H1 (cell line): Measurements from ENCODE around the gene ZNF613. TPM values are rescaled to one million over a fixed set of nuclear protein-coding genes. Genes with fewer than 3 reads are reported as not detected.
A peak's percentile ranks its signal among the peaks of the same experiment; 100 is the strongest.

ENCODE experiments used
- CTCF ChIA-PET: fragments of 300-600 bp; sonication (Branson Sonifier 250); formaldehyde crosslinking; loops from one replicate; lab custom pipeline; 2021; ENCODE audit not compliant: partially characterized antibody; lab: Charles Lee
- POLR2A ChIA-PET: fragments of 300-600 bp; sonication (Branson Sonifier 250); formaldehyde crosslinking; loops from one replicate; lab custom pipeline; 2021; ENCODE audit warnings: inconsistent platforms; ENCODE audit not compliant: partially characterized antibody; lab: Charles Lee
- DNase-seq, 2 experiments: peaks; one replicate each; pipeline versions ENCODE4 v3.0.0 to v3.0.0-alpha.2; 2010 to 2022; ENCODE audit warnings: low spot score in 2 of 2, low read depth in 1 of 2, mixed read lengths in 1 of 2
- FAIRE-seq: peaks from 2 replicates; lab custom pipeline; 2011; peaks lifted over from hg19 to GRCh38; lab: Jason Lieb, UNC
- H2AFZ ChIP-seq: 2 replicates; pipeline ENCODE4 v1.8.1; 2012; ENCODE audit warnings: low read length, inconsistent platforms
- H2AK5ac ChIP-seq: 2 replicates; pipeline ENCODE4 v1.6.1; 2013; ENCODE audit warnings: low read depth, low read length
- H2BK120ac ChIP-seq: replicated peaks from 2 replicates; pipeline ENCODE3; 2013; ENCODE audit warnings: low read depth, low read length, inconsistent platforms
- H2BK12ac ChIP-seq: 2 replicates; pipeline ENCODE4 v1.6.1; 2013; ENCODE audit warnings: low read depth, low read length
- H2BK15ac ChIP-seq: 2 replicates; pipeline ENCODE4 v1.6.1; 2013; ENCODE audit warnings: low read length
- H2BK20ac ChIP-seq: 2 replicates; pipeline ENCODE4 v1.6.1; 2013; ENCODE audit warnings: low read length
- H2BK5ac ChIP-seq: 2 replicates; pipeline ENCODE4 v1.6.1; 2013; ENCODE audit warnings: low read depth, low read length
- H3K14ac ChIP-seq: 2 replicates; pipeline ENCODE4 v1.6.1; 2013; ENCODE audit warnings: inconsistent platforms; ENCODE audit not compliant: insufficient read length
- H3K18ac ChIP-seq: 2 replicates; pipeline ENCODE4 v1.6.1; 2013; ENCODE audit warnings: low read length; ENCODE audit errors: extremely low read depth
- H3K23ac ChIP-seq: 2 replicates; pipeline ENCODE4 v1.6.1; 2013; ENCODE audit warnings: inconsistent platforms; ENCODE audit not compliant: insufficient read length
- H3K23me2 ChIP-seq: 2 replicates; pipeline ENCODE4 v1.6.1; 2013; ENCODE audit warnings: low read depth, low read length
- H3K27ac ChIP-seq: 2 replicates; pipeline ENCODE4 v1.6.1; 2011; ENCODE audit warnings: low read depth, low read length, inconsistent platforms
- H3K27me3 ChIP-seq, 4 experiments: replicated peaks in 1 of 4; 1 replicate in 1 of 4; 2 replicates in 3 of 4; pipeline versions ENCODE4 v1.6.1 to v1.8.1; 2011 to 2013; ENCODE audit warnings: low read length in 3 of 4, mild to moderate bottlenecking in 3 of 4, inconsistent platforms in 2 of 4, mixed read lengths in 2 of 4, moderate library complexity in 1 of 4; ENCODE audit not compliant: control insufficient read depth in 3 of 4, insufficient read depth in 3 of 4; ENCODE audit errors: extremely low read depth in 1 of 4
- H3K36me3 ChIP-seq, 4 experiments: 2 replicates each; pipeline versions ENCODE4 v1.6.1 to v1.8.1; 2011 to 2013; ENCODE audit warnings: mild to moderate bottlenecking in 4 of 4, low read length in 3 of 4, moderate library complexity in 2 of 4, control low read depth in 1 of 4, inconsistent platforms in 1 of 4; ENCODE audit not compliant: insufficient read depth in 4 of 4, control insufficient read depth in 2 of 4
- H3K4ac ChIP-seq: replicated peaks from 2 replicates; pipeline ENCODE3; 2013; ENCODE audit warnings: low read length, low read depth, mixed read lengths, inconsistent platforms; ENCODE audit not compliant: insufficient read length
- H3K4me1 ChIP-seq, 4 experiments: replicated peaks in 1 of 4; 1 replicate in 1 of 4; 2 replicates in 3 of 4; pipeline versions ENCODE4 v1.6.1 to v1.8.1; 2011 to 2013; ENCODE audit warnings: low read length in 3 of 4, inconsistent platforms in 2 of 4, mixed read lengths in 1 of 4; ENCODE audit not compliant: insufficient read depth in 4 of 4, control insufficient read depth in 3 of 4
- H3K4me2 ChIP-seq, 2 experiments: 2 replicates each; pipeline versions ENCODE4 v1.6.1 to v1.8.1; 2011 to 2013; ENCODE audit warnings: low read depth in 2 of 2, low read length in 2 of 2, control low read depth in 1 of 2, inconsistent platforms in 1 of 2, mild to moderate bottlenecking in 1 of 2; ENCODE audit not compliant: insufficient read depth in 1 of 2
- H3K4me3 ChIP-seq, 4 experiments: fragments of 200-600, 300-600 bp in 1 of 4; sonication (generic), shearing (Covaris generic), sonication (Bioruptor Twin) in 1 of 4; 2 replicates each; pipeline versions ENCODE4 v1.5.1 to v1.8.1; 2011 to 2016; ENCODE audit warnings: low read length in 4 of 4, low read depth in 3 of 4, control low read depth in 2 of 4, inconsistent platforms in 2 of 4, mild to moderate bottlenecking in 2 of 4, mixed read lengths in 1 of 4, moderate library complexity in 1 of 4; ENCODE audit not compliant: insufficient read depth in 2 of 4; ENCODE audit errors: extremely low read depth in 1 of 4
- H3K56ac ChIP-seq: replicated peaks from 2 replicates; pipeline ENCODE3; 2013; ENCODE audit warnings: low read depth, mild to moderate bottlenecking, mixed read lengths, low read length, inconsistent platforms; ENCODE audit not compliant: insufficient read length
- H3K79me1 ChIP-seq: 2 replicates; pipeline ENCODE4 v1.6.1; 2013; ENCODE audit warnings: low read depth, low read length, control low read depth
- H3K79me2 ChIP-seq, 2 experiments: 2 replicates each; pipeline versions ENCODE4 v1.6.1 to v1.8.1; 2012 to 2013; ENCODE audit warnings: low read length in 2 of 2, mild to moderate bottlenecking in 2 of 2, inconsistent platforms in 1 of 2; ENCODE audit not compliant: insufficient read depth in 2 of 2, control insufficient read depth in 1 of 2
- H3K9ac ChIP-seq, 4 experiments: replicated peaks in 1 of 4; 1 replicate in 1 of 4; 2 replicates in 3 of 4; pipeline versions ENCODE4 v1.6.1 to v1.8.1; 2011 to 2013; ENCODE audit warnings: low read depth in 3 of 4, low read length in 3 of 4, control low read depth in 2 of 4, mild to moderate bottlenecking in 2 of 4, moderate library complexity in 2 of 4, inconsistent platforms in 1 of 4; ENCODE audit errors: extremely low read depth in 1 of 4
- H3K9me3 ChIP-seq, 2 experiments: 2 replicates each; pipeline versions ENCODE4 v1.6.1 to v1.8.1; 2012 to 2013; ENCODE audit warnings: mild to moderate bottlenecking in 2 of 2, moderate library complexity in 2 of 2, control low read depth in 1 of 2, inconsistent platforms in 1 of 2, low read depth in 1 of 2, low read length in 1 of 2, mixed read lengths in 1 of 2; ENCODE audit not compliant: insufficient read depth in 2 of 2
- H4K20me1 ChIP-seq, 2 experiments: replicated peaks in 1 of 2; 2 replicates each; pipeline versions ENCODE3 to v1.8.1; 2011 to 2013; ENCODE audit warnings: inconsistent platforms in 2 of 2, low read length in 2 of 2, mild to moderate bottlenecking in 1 of 2; ENCODE audit not compliant: insufficient read depth in 2 of 2, control insufficient read depth in 1 of 2
- H4K5ac ChIP-seq: 2 replicates; pipeline ENCODE4 v1.6.1; 2013; ENCODE audit warnings: low read length, low read depth, mixed read lengths, inconsistent platforms; ENCODE audit not compliant: insufficient read length
- H4K8ac ChIP-seq: 2 replicates; pipeline ENCODE4 v1.8.0; 2013; ENCODE audit warnings: mild to moderate bottlenecking, moderate library complexity, low read length, inconsistent platforms; ENCODE audit not compliant: insufficient read depth; ENCODE audit errors: extremely low read depth
- H4K91ac ChIP-seq: replicated peaks from 2 replicates; pipeline ENCODE3; 2013; ENCODE audit warnings: low read length, mixed read lengths, inconsistent platforms; ENCODE audit not compliant: insufficient read length
- BACH1 ChIP-seq: IDR thresholded peaks from 2 replicates; pipeline ENCODE4 v1.6.1; 2012; ENCODE audit warnings: low read length, improper control_type of control experiment
- CHD2 ChIP-seq: IDR thresholded peaks from 2 replicates; pipeline ENCODE4 v1.6.1; 2012; ENCODE audit warnings: low read length, improper control_type of control experiment
- GTF2F1 ChIP-seq: IDR thresholded peaks from 2 replicates; pipeline ENCODE4 v1.6.1; 2012; ENCODE audit warnings: low read depth, low read length, improper control_type of control experiment, borderline replicate concordance
- HDAC2 ChIP-seq, 2 experiments: fragments of 300-600 bp in 1 of 2; sonication (generic) in 1 of 2; IDR thresholded peaks; 2 replicates each; pipeline ENCODE4 v1.6.1; 2011 to 2012; ENCODE audit warnings: low read depth in 2 of 2, low read length in 2 of 2, mild to moderate bottlenecking in 2 of 2, moderate library complexity in 2 of 2, borderline replicate concordance in 1 of 2, inconsistent platforms in 1 of 2
- JUN ChIP-seq: IDR thresholded peaks from 2 replicates; pipeline ENCODE4 v1.6.1; 2011; ENCODE audit warnings: low read depth, mild to moderate bottlenecking, improper control_type of control experiment, low read length
- KDM1A ChIP-seq: fragments of 200-600, 300-600 bp; sonication (generic); IDR thresholded peaks from 2 replicates; pipeline ENCODE4 v1.7.1; 2016; ENCODE audit warnings: mild to moderate bottlenecking, low read length, borderline replicate concordance
- SIN3A ChIP-seq, 2 experiments: IDR thresholded peaks in 1 of 2; conservative IDR thresholded peaks in 1 of 2; 2 replicates each; pipeline ENCODE4 v1.6.1; 2011 to 2012; ENCODE audit warnings: low read length in 2 of 2, improper control_type of control experiment in 1 of 2, low read depth in 1 of 2, mild to moderate bottlenecking in 1 of 2
- SP4 ChIP-seq: IDR thresholded peaks from 2 replicates; pipeline ENCODE4 v1.6.1; 2012; ENCODE audit warnings: low read length, inconsistent platforms
- TAF1 ChIP-seq: IDR thresholded peaks from 2 replicates; pipeline ENCODE4 v1.6.1; 2011; ENCODE audit warnings: mild to moderate bottlenecking, low read depth, low read length
- WGBS, 2 experiments: shearing (Covaris generic) in 1 of 2; methylation state at CpG; one replicate each; pipeline versions ENCODE4 v1.1.6 to v1.1.7; 2013 to 2015; ENCODE audit warnings: low lambda C conversion rate in 2 of 2, mixed read lengths in 2 of 2, inconsistent platforms in 1 of 2, low coverage in 1 of 2, missing lambda C conversion rate in 1 of 2; ENCODE audit not compliant: insufficient replicate concordance in 2 of 2, insufficient coverage in 1 of 2, insufficient read length in 1 of 2; ENCODE audit errors: extremely low coverage in 1 of 2, missing lambda C conversion rate in 1 of 2; 5-methylcytosine and 5-hydroxymethylcytosine counted together
- polyA plus RNA-seq, 7 experiments: library from polyadenylated mRNA; depleted of rRNA in 3 of 7; stranded (reverse) in 5 of 7; unstranded in 2 of 7; fragments of >200 nt in 5 of 7; fragments of 200-250 nt in 2 of 7; gene quantifications; 1 replicate in 5 of 7; 2 replicates in 1 of 7; 4 replicates in 1 of 7; pipeline versions ENCODE4 v1.2.1 to v1.2.3, GENCODE V29; 2011 to 2013; ENCODE audit warnings: missing spikeins in 2 of 7, mixed read lengths in 2 of 7
- total RNA-seq: library from RNA; stranded (reverse); fragmentation: NEBNext Ultra II Directional; extraction: Animal tissue kit (Norgen Biotek cat#: 25700); gene quantifications from 2 replicates; pipeline ENCODE4 v1.2.1, GENCODE V29; 2021
- TF ChIP-seq, protein P1 (sequence below): IDR thresholded peaks from 2 replicates; pipeline ENCODE4 v1.6.1; 2012; ENCODE audit warnings: inconsistent platforms

Gene ZNF613
- total and polyA plus RNA-seq, 2 of the 8 experiments (the other 6 are each of a cell fraction or from before 2014, with no cell fraction given), result 4.7 to 14.2 TPM

DNA sequence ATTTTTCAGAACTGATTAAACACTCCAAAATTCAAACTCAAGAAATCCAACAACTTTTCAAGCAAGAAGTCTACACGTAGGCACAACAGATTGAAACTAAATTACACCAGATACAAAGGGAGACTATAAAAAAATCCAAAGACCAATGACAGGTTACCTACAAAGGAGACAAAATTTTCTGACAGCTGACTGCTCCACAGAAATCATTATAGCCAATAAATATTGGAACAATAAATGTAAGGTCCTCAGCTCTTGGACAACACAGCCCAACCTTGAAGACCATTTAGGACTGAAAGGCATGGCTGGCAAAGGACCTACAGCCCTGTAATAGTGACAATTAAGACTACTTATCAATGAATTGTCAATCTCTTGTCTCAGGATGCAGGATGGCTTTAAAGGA lies 43.4 kb downstream of the ZNF613 start:
- H3K23ac ChIP-seq, result no peak overlapping the region
- ChIA-PET POLR2A (interaction anchor here (1.0 kb wide), 1 partner anchor 38 kb away, joined by 3 read pairs; no protein-coding TSS in a partner anchor), CTCF (no interaction called here)
- no peak overlapping the region for H3K4me2 ChIP-seq
- H3K36me3 ChIP-seq, result peaks cover 14 to 76% (median 46%) of the 10 kb centered on the region in 4 experiments; a peak in 7 of 8 replicates
- H3K79me2 ChIP-seq, result no peaks in the 10 kb centered on the region
- no peak overlapping the region for H2AFZ ChIP-seq
- H3K56ac ChIP-seq, result no peak overlapping the region
- no peak overlapping the region for H4K5ac ChIP-seq
- no peak overlapping the region for H4K8ac ChIP-seq
- no peak overlapping the region for H2BK120ac ChIP-seq
- TF ChIP-seq CHD2 (no peak), HDAC2 (IDR thresholded peaks at IDR 0.05; ENCODE audit: borderline replicate concordance in 1 of 2, low read depth in 2 of 2, low read length in 2 of 2) (no peak), TAF1 (no peak), SIN3A (conservative IDR thresholded peaks at IDR 0.05 in 1 of 2, IDR thresholded peaks at IDR 0.05 in 1 of 2; ENCODE audit: low read depth in 1 of 2, low read length in 2 of 2) (no peak), GTF2F1 (no peak), KDM1A (no peak), SP4 (no peak), BACH1 (no peak), JUN (no peak)
- TF ChIP-seq, protein P1, sequence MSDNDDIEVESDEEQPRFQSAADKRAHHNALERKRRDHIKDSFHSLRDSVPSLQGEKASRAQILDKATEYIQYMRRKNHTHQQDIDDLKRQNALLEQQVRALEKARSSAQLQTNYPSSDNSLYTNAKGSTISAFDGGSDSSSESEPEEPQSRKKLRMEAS, result no peak
- H3K27ac ChIP-seq, result no peak overlapping the region
- 86% methylated on average over 1 of the region's 1 CpG; no CpG with 5 or more reads in 1 of the 2 experiments for WGBS, 2 experiments
- H3K4me1 ChIP-seq, result no peaks in the 10 kb centered on the region
- no peak overlapping the region for H2AK5ac ChIP-seq
- no peaks in the 10 kb centered on the region for H3K79me1 ChIP-seq
- H2BK20ac ChIP-seq, result no peak overlapping the region
- no peak overlapping the region for H2BK5ac ChIP-seq
- no peak for DNase-seq
- H3K27me3 ChIP-seq, result no peaks in the 10 kb centered on the region
- no peak overlapping the region for H3K18ac ChIP-seq
- H4K91ac ChIP-seq, result no peak overlapping the region
- no peak overlapping the region for H2BK15ac ChIP-seq
- no peaks in the 10 kb centered on the region for H4K20me1 ChIP-seq
- H3K23me2 ChIP-seq, result no peaks in the 10 kb centered on the region
- FAIRE-seq, result no peak
- H3K9ac ChIP-seq, result no peak overlapping the region
- 0 out of 8 replicates have a peak overlapping the region, but pooled peaks of 1 of the 4 experiments have one; percentile 4 for H3K4me3 ChIP-seq
- H3K14ac ChIP-seq, result no peak overlapping the region
- peaks cover 67 to 69% of the 10 kb centered on the region in 2 experiments for H3K9me3 ChIP-seq
- H3K4ac ChIP-seq, result no peak overlapping the region
- no peak overlapping the region for H2BK12ac ChIP-seq
